ENCODE data around the gene ASB6.

- TF ChIP-seq SP1 (CRISPR knock-in tag; conservative IDR thresholded peaks at IDR 0.05), result no peak
- no peak for TF ChIP-seq USF1 (CRISPR knock-in tag; IDR thresholded peaks at IDR 0.05)
- no peak for TF ChIP-seq ZNF423 (CRISPR knock-in tag; IDR thresholded peaks at IDR 0.05)
- no peak for TF ChIP-seq MAX (CRISPR knock-in tag; IDR thresholded peaks at IDR 0.05)
- no peak for TF ChIP-seq CTCF (IDR thresholded peaks at IDR 0.05)
- TF ChIP-seq E2F1 (CRISPR knock-in tag; IDR thresholded peaks at IDR 0.05), result no peak
- no peak for TF ChIP-seq PREB (CRISPR knock-in tag; IDR thresholded peaks at IDR 0.05; ENCODE audit: borderline replicate concordance)
- no peak for TF ChIP-seq CREB1 (CRISPR knock-in tag; IDR thresholded peaks at IDR 0.05)
- no peak for TF ChIP-seq ATF3 (CRISPR knock-in tag; conservative IDR thresholded peaks at IDR 0.05)
- no peak for TF ChIP-seq TEAD1 (CRISPR knock-in tag; IDR thresholded peaks at IDR 0.05)
- no peak for TF ChIP-seq ZNF121 (CRISPR knock-in tag; IDR thresholded peaks at IDR 0.05)
Measured at GRCh38 chr9:129673602-129674001, 31.7 kb upstream of the ASB6 start.
